HG02938 (cell line): ENCODE data around the gene CD72.

Experiments
- ATAC-seq: cut with Tn5 transposase; IDR thresholded peaks from one replicate; pipeline ENCODE4 v1.9.1; 2021; ENCODE audit warnings: mild to moderate bottlenecking, moderate library complexity; ENCODE audit not compliant: unreplicated experiment

The CD72 gene

GRCh38 chr9:35560625-35561337, 57.4 kb downstream of the CD72 start:
- no peak for ATAC-seq
